HepG2 (cell line): ENCODE measurements around the gene CUL5. TPM values are rescaled to one million over a fixed set of nuclear protein-coding genes. Genes with fewer than 3 reads are reported as not detected.

ENCODE experiments used
- NFRKB ChIP-seq: fragments of 450-650 bp; IDR thresholded peaks from 2 replicates; pipeline ENCODE4 v1.6.1; 2017
- NR2C2 ChIP-seq: sonication (generic); formaldehyde crosslinking; IDR thresholded peaks from 2 replicates; pipeline ENCODE4 v1.4.0; 2020; ENCODE audit warnings: missing genetic modification reagents, mild to moderate bottlenecking, moderate library complexity, borderline replicate concordance
- RARG ChIP-seq: sonication (generic); formaldehyde crosslinking; IDR thresholded peaks from 2 replicates; pipeline ENCODE4 v1.4.0; 2020; ENCODE audit warnings: low read depth, mild to moderate bottlenecking, missing genetic modification reagents
- ZNF646 ChIP-seq: sonication (generic); formaldehyde crosslinking; IDR thresholded peaks from 2 replicates; pipeline ENCODE4 v1.9.0; 2021; ENCODE audit warnings: mild to moderate bottlenecking, missing genetic modification reagents
- ZNF879 ChIP-seq: sonication (generic); formaldehyde crosslinking; IDR thresholded peaks from 2 replicates; pipeline ENCODE4 v1.8.1; 2023; ENCODE audit warnings: missing genetic modification reagents
- ZSCAN30 ChIP-seq: sonication (generic); formaldehyde crosslinking; IDR thresholded peaks from 2 replicates; pipeline ENCODE4 v1.5.0; 2020; ENCODE audit warnings: mild to moderate bottlenecking, missing genetic modification reagents
- polyA plus RNA-seq, 8 experiments: library from polyadenylated mRNA; depleted of rRNA in 3 of 8; stranded (reverse) in 7 of 8; unstranded in 1 of 8; fragments of >200 nt; fragmentation: Illumina TruSeq in 4 of 8; extraction: Trizol in 4 of 8; gene quantifications; 2 replicates each; pipeline versions ENCODE4 v1.2.1 to v1.2.3, GENCODE V29; 2011 to 2016; ENCODE audit warnings: low read depth in 4 of 8, missing spikeins in 1 of 8, mixed read lengths in 1 of 8; ENCODE audit not compliant: insufficient read depth in 1 of 8
- total RNA-seq, 5 experiments: library from RNA; depleted of rRNA; stranded (reverse); fragments of >200 nt; fragmentation: Illumina TruSeq; extraction: Trizol; gene quantifications; 2 replicates each; pipeline ENCODE4 v1.2.3, GENCODE V29; 2016; ENCODE audit warnings: low read depth in 1 of 5

The CUL5 gene
- total and polyA plus RNA-seq, 2 of the 13 experiments (the other 11 are each of a cell fraction or from before 2014, with no cell fraction given): 7.0 to 24.7 TPM

DNA sequence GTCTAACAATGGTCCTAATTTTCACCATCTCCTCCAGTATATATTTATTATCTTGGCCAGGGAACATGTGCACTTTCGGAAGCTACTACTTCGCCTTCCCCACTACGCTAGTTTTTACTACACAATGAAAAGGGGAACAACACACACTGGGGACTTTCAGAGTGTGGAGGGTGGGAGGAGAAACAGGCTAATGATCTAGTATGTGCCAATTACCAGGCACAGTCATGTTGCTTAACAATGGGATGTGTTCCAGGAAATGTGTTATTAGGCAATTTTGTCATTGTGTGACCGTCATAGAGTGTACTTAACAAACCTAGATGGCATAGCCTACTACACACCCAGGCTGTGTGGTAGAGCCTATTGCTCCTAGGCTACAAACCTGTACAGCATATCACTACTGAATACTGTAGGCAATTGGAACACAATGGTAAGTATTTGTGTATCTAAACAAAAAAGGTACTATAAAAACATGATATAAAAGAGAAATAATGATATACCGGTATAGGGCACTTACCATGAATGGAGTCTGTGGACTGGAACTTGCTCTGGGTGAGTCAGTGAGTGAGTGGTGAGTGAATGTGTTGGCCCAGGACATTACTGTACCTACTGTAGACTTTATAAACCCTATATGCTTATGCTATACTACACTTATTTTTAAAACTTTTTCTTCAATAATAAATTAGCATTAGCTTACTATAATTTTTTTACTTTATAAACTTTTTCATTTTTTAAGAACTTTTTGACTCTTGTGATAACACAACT lies 20.1 kb upstream of the CUL5 start (continued):
- TF ChIP-seq ZNF646 (no peak), ZSCAN30 (CRISPR knock-in tag) (no peak), RARG (no peak), NR2C2 (CRISPR knock-in tag) (no peak), ZNF879 (CRISPR knock-in tag) (no peak), NFRKB (no peak)
